Smooth muscle cell (in vitro differentiated cells): Measurements from ENCODE around the gene ACOXL. TPM values are rescaled to one million over a fixed set of nuclear protein-coding genes. Genes with fewer than 3 reads are reported as not detected.

Experiments used
- DNase-seq: peaks from one replicate; lab custom pipeline; 2025; ENCODE audit not compliant: unreplicated experiment; lab: John Stamatoyannopoulos, UW
- H2AFZ ChIP-seq: fragments of 200-600 bp; sonication (generic); 2 replicates; pipeline ENCODE4 v1.6.0; 2016; ENCODE audit warnings: antibody characterized with exemption, low read depth, mild to moderate bottlenecking
- H3F3A ChIP-seq: fragments of 200-600 bp; sonication (generic); 2 replicates; pipeline ENCODE4 v1.6.0; 2017; ENCODE audit warnings: antibody characterized with exemption, low read depth
- H3K27ac ChIP-seq: fragments of 200-600 bp; sonication (generic); 2 replicates; pipeline ENCODE4 v1.5.1; 2016; ENCODE audit warnings: low read depth, mild to moderate bottlenecking
- H3K27me3 ChIP-seq: fragments of 200-600 bp; sonication (generic); 2 replicates; pipeline ENCODE4 v1.6.1; 2016; ENCODE audit warnings: low read depth, mild to moderate bottlenecking
- H3K36me3 ChIP-seq: fragments of 200-600 bp; sonication (generic); 2 replicates; pipeline ENCODE4 v1.5.1; 2016; ENCODE audit warnings: low read depth
- H3K4me1 ChIP-seq: fragments of 200-600 bp; sonication (generic); 2 replicates; pipeline ENCODE4 v1.5.1; 2016; ENCODE audit warnings: low read depth
- H3K4me2 ChIP-seq: fragments of 200-600 bp; sonication (generic); 2 replicates; pipeline ENCODE4 v1.6.0; 2016; ENCODE audit warnings: mild to moderate bottlenecking
- H3K4me3 ChIP-seq: fragments of 200-600 bp; sonication (generic); 2 replicates; pipeline ENCODE4 v1.5.1; 2016; ENCODE audit warnings: mild to moderate bottlenecking
- H3K79me2 ChIP-seq: fragments of 200-600 bp; sonication (generic); 2 replicates; pipeline ENCODE4 v1.6.0; 2016; ENCODE audit warnings: low read depth, mild to moderate bottlenecking
- H3K9ac ChIP-seq: fragments of 200-600 bp; sonication (generic); 2 replicates; pipeline ENCODE4 v1.6.0; 2016; ENCODE audit warnings: low read depth
- H3K9me3 ChIP-seq: fragments of 200-600 bp; sonication (generic); replicated peaks from 2 replicates; pipeline ENCODE4 v1.5.1; 2016; ENCODE audit warnings: low read depth
- H4K20me1 ChIP-seq: fragments of 200-600 bp; sonication (generic); 2 replicates; pipeline ENCODE4 v1.6.0; 2016; ENCODE audit warnings: low read depth
- CTCF ChIP-seq: fragments of 200-600 bp; sonication (generic); IDR thresholded peaks from 2 replicates; pipeline ENCODE4 v1.5.1; 2017; ENCODE audit warnings: borderline replicate concordance, mild to moderate bottlenecking, antibody characterized with exemption; ENCODE audit not compliant: insufficient read depth, poor library complexity, severe bottlenecking
- whole genome bisulfite sequencing: methylation state at CpG from one replicate; pipeline ENCODE4 v1.1.7; 2016; ENCODE audit warnings: low lambda C conversion rate; 5-methylcytosine and 5-hydroxymethylcytosine counted together
- polyA plus RNA-seq: library from polyadenylated mRNA; unstranded; fragments of >200 nt; fragmentation: Nextera tagmentation; extraction: Ambion mirVana; gene quantifications from 2 replicates; pipeline ENCODE4 v1.2.1, GENCODE V29; 2016
- total RNA-seq: library from RNA; depleted of rRNA; stranded (reverse); fragments of >200 nt; gene quantifications from 2 replicates; pipeline ENCODE4 v1.2.3, GENCODE V29; 2014

The ACOXL gene
- total and polyA plus RNA-seq, 2 experiments from 2014 or later: not detected

DNA sequence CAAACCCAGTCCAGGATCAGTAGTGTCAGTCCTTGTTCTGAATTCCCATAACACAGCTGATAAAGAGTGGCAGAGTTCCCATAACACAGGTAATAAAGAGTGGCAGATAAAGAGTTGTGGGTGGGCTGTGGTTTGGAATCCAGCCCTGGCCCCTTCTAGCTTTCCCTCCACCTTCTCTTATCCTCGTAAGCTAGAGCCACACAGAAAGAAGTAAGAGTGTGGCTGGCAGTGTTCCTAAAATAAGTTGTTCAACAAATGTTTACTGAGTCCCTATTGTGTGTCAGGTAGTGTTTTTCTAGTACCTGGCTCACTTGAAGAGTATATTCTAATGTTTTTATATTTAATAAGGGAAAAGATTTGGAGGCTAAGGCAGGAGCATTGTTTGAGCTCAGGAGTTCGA is 323.4 kb downstream of the ACOXL start:
- no peak for TF ChIP-seq CTCF

GRCh38 chr2:111057045-111057444 is 324.7 kb downstream of the ACOXL start:
- Histone ChIP-seq H3K4me2 (no peak overlapping the region), H3K9ac (no peak overlapping the region), H3K36me3 (no peaks in the 10 kb centered on the region), H3K9me3 (no peaks in the 10 kb centered on the region), H3K27me3 (peaks cover 26% of the 10 kb centered on the region), H3K79me2 (no peaks in the 10 kb centered on the region), H4K20me1 (no peaks in the 10 kb centered on the region), H3K4me1 (peaks cover 16% of the 10 kb centered on the region), H3K4me3 (no peak overlapping the region), H2AFZ (no peak overlapping the region), H3F3A (no peaks in the 10 kb centered on the region), H3K27ac (no peak overlapping the region)
- WGBS: 92% methylated on average over 5 of the region's 5 CpGs
- no peak for DNase-seq
- no peak for TF ChIP-seq CTCF

More for the DNA sequence above, 323.4 kb downstream of the ACOXL start:
- no peak overlapping the region for H3K27ac ChIP-seq
- H3K9ac ChIP-seq: no peak overlapping the region
- no peaks in the 10 kb centered on the region for H3K36me3 ChIP-seq
- H3K79me2 ChIP-seq: no peaks in the 10 kb centered on the region
- peaks cover 16% of the 10 kb centered on the region for H3K4me1 ChIP-seq
- no peaks in the 10 kb centered on the region for H3K9me3 ChIP-seq
- WGBS: 73% methylated on average over 2 of the region's 2 CpGs
- no peak overlapping the region for H2AFZ ChIP-seq
- H3K4me3 ChIP-seq: no peak overlapping the region
- peaks cover 26% of the 10 kb centered on the region for H3K27me3 ChIP-seq
- no peaks in the 10 kb centered on the region for H4K20me1 ChIP-seq
- no peak overlapping the region for H3K4me2 ChIP-seq
- DNase-seq: no peak
- H3F3A ChIP-seq: no peaks in the 10 kb centered on the region

DNA sequence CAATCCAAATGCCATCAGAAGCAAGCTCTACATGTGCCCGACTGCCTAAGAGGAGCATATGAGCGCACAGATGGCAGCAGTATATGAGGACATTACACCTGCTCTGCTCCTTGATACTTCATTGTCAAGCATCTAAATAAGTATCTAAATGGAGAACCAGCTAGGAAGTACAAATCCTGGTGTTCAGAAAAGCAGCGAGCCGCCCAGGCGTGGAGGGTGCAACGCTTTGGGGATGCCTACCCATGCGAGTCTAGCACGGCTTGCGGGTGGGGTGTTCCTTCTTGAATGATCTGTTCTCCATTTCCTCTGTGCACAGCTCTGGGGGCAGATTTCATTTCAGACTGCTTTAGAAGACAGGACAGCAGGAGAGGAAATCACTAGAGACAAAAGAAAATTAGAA is 325.3 kb downstream of the ACOXL start:
- no peaks in the 10 kb centered on the region for H4K20me1 ChIP-seq
- WGBS: 84% methylated on average over 9 of the region's 9 CpGs
- no peaks in the 10 kb centered on the region for H3F3A ChIP-seq
- DNase-seq: no peak
- peaks cover 26% of the 10 kb centered on the region for H3K27me3 ChIP-seq
- H3K79me2 ChIP-seq: no peaks in the 10 kb centered on the region
- no peaks in the 10 kb centered on the region for H3K36me3 ChIP-seq
- no peak for TF ChIP-seq CTCF
- H3K4me3 ChIP-seq: no peak overlapping the region
- no peak overlapping the region for H2AFZ ChIP-seq
- H3K9me3 ChIP-seq: no peaks in the 10 kb centered on the region
- H3K9ac ChIP-seq: no peak overlapping the region
- H3K4me2 ChIP-seq: no peak overlapping the region
- no peak overlapping the region for H3K27ac ChIP-seq
- H3K4me1 ChIP-seq: peaks cover 16% of the 10 kb centered on the region

GRCh38 chr2:111058264-111058663 is 325.9 kb downstream of the ACOXL start:
- Histone ChIP-seq H2AFZ (no peak overlapping the region), H3K36me3 (no peaks in the 10 kb centered on the region), H3K27ac (no peak overlapping the region), H3K4me2 (no peak overlapping the region), H4K20me1 (no peaks in the 10 kb centered on the region), H3K79me2 (no peaks in the 10 kb centered on the region), H3K27me3 (peaks cover 26% of the 10 kb centered on the region), H3K4me3 (no peak overlapping the region), H3K9ac (no peak overlapping the region), H3K9me3 (no peaks in the 10 kb centered on the region), H3K4me1 (peaks cover 16% of the 10 kb centered on the region), H3F3A (no peaks in the 10 kb centered on the region)
- DNase-seq: no peak
- TF ChIP-seq CTCF: no peak
- WGBS: 68% methylated on average over 5 of the region's 5 CpGs
